ENCODE results near the gene FKBP11. TPM values are rescaled to one million over a fixed set of nuclear protein-coding genes. Genes with fewer than 3 reads are reported as not detected.

FKBP11 gene
- total and polyA plus RNA-seq, 4 donors, result 12.4 to 22.5 (median 13.3) TPM

- Histone ChIP-seq H3K4me3 (ENCODE audit: low read depth, low read length) (peak within 1 kb of the TSS; percentile 91), H3K4me1 (ENCODE audit: control insufficient read depth, insufficient read depth, low read length) (peaks cover 17% of the 10 kb centered on the region), H3K9me3 (ENCODE audit: control insufficient read depth, insufficient read depth, low read length) (no peaks in the 10 kb centered on the region), H3K27me3 (ENCODE audit: control insufficient read depth, insufficient read depth, low read length) (peaks cover 4% of the 10 kb centered on the region), H3K27ac (ENCODE audit: low read depth, low read length) (peak within 1 kb of the TSS; percentile 82), H3K36me3 (ENCODE audit: control insufficient read depth, insufficient read depth, low read length) (peaks cover 3% of the 10 kb centered on the region)
- under 1% methylated on average over 54 of the region's 58 CpGs for WGBS (ENCODE audit: insufficient coverage)
- DNase-seq (ENCODE audit: low read depth in 4 of 6, low spot score in 6 of 6), result peak; percentile 85 to 99 (median 92)
Measured at GRCh38 chr12:48957141-48958048, 32.1 kb upstream of the FKBP11 start, which contains the start of gene ARF3. Gene ARF3, minus strand, starts transcription at chr12:48957487. Its CDS starts 16,392 bp downstream, at chr12:48941095.

GRCh38 chr12:48956279-48957140 is 31.2 kb upstream of the FKBP11 start:
- H3K27me3 ChIP-seq (ENCODE audit: control insufficient read depth, insufficient read depth, low read length), result peaks cover 4% of the 10 kb centered on the region
- peak overlapping the region; percentile 91 for H3K4me3 ChIP-seq (ENCODE audit: low read depth, low read length)
- peak in 5 of 6 donors; percentile 78 to 97 (median 87) for DNase-seq (ENCODE audit: low read depth in 4 of 6, low spot score in 6 of 6)
- H3K27ac ChIP-seq (ENCODE audit: low read depth, low read length), result peak overlapping the region; percentile 82
- peaks cover 17% of the 10 kb centered on the region for H3K4me1 ChIP-seq (ENCODE audit: control insufficient read depth, insufficient read depth, low read length)
- H3K36me3 ChIP-seq (ENCODE audit: control insufficient read depth, insufficient read depth, low read length), result peaks cover 6% of the 10 kb centered on the region
- 0% methylated on average over 23 of the region's 29 CpGs for WGBS (ENCODE audit: insufficient coverage)
- no peaks in the 10 kb centered on the region for H3K9me3 ChIP-seq (ENCODE audit: control insufficient read depth, insufficient read depth, low read length)

GRCh38 chr12:48954841-48955501 is 29.7 kb upstream of the FKBP11 start:
- no peaks in the 10 kb centered on the region for H3K9me3 ChIP-seq (ENCODE audit: control insufficient read depth, insufficient read depth, low read length)
- no peaks in the 10 kb centered on the region for H3K27me3 ChIP-seq (ENCODE audit: control insufficient read depth, insufficient read depth, low read length)
- no peak overlapping the region for H3K4me3 ChIP-seq (ENCODE audit: low read depth, low read length)
- WGBS (ENCODE audit: insufficient coverage), result no CpG with 5 or more reads among the region's 3 CpGs
- H3K36me3 ChIP-seq (ENCODE audit: control insufficient read depth, insufficient read depth, low read length), result peaks cover 11% of the 10 kb centered on the region
- peaks cover 17% of the 10 kb centered on the region for H3K4me1 ChIP-seq (ENCODE audit: control insufficient read depth, insufficient read depth, low read length)
- no peak for DNase-seq (ENCODE audit: low read depth in 4 of 6, low spot score in 6 of 6)
- H3K27ac ChIP-seq (ENCODE audit: low read depth, low read length), result no peak overlapping the region

DNA sequence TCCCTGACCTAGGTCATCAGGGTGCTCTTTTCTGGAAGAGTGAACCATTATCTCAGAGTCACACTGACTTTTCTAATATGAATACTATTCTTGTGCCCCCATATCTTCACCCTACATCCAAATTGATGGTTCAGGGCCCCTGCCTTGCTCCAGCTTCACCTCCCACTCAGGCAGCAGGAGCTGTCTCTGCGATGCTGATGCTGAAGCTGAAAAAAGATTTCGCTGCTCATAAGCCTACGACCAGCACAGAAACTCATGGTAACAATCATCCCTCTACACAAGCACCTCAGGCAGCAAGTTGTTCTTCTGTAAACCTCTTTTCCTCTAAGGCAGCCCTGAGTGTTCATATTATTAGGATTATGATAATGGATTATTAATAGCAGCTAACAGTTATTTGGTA is 28.8 kb upstream of the FKBP11 start:
- DNase-seq (ENCODE audit: low read depth in 4 of 6, low spot score in 6 of 6), result no peak
- Histone ChIP-seq H3K27me3 (ENCODE audit: control insufficient read depth, insufficient read depth, low read length) (no peaks in the 10 kb centered on the region), H3K4me1 (ENCODE audit: control insufficient read depth, insufficient read depth, low read length) (peaks cover 17% of the 10 kb centered on the region), H3K27ac (ENCODE audit: low read depth, low read length) (no peak overlapping the region), H3K36me3 (ENCODE audit: control insufficient read depth, insufficient read depth, low read length) (peaks cover 13% of the 10 kb centered on the region), H3K4me3 (ENCODE audit: low read depth, low read length) (no peak overlapping the region), H3K9me3 (ENCODE audit: control insufficient read depth, insufficient read depth, low read length) (no peaks in the 10 kb centered on the region)
- WGBS (ENCODE audit: insufficient coverage), result 100% methylated on average over 1 of the region's 3 CpGs

GRCh38 chr12:48952691-48953090 is 27.4 kb upstream of the FKBP11 start:
- Histone ChIP-seq H3K27me3 (ENCODE audit: control insufficient read depth, insufficient read depth, low read length) (no peaks in the 10 kb centered on the region), H3K9me3 (ENCODE audit: control insufficient read depth, insufficient read depth, low read length) (no peaks in the 10 kb centered on the region), H3K4me1 (ENCODE audit: control insufficient read depth, insufficient read depth, low read length) (peaks cover 12% of the 10 kb centered on the region), H3K4me3 (ENCODE audit: low read depth, low read length) (no peak overlapping the region), H3K36me3 (ENCODE audit: control insufficient read depth, insufficient read depth, low read length) (peaks cover 14% of the 10 kb centered on the region), H3K27ac (ENCODE audit: low read depth, low read length) (no peak overlapping the region)
- WGBS (ENCODE audit: insufficient coverage), result 100% methylated on average over 1 of the region's 4 CpGs
- DNase-seq (ENCODE audit: low read depth in 4 of 6, low spot score in 6 of 6), result no peak

GRCh38 chr12:48947727-48948126 is 22.4 kb upstream of the FKBP11 start:
- peaks cover 13% of the 10 kb centered on the region for H3K36me3 ChIP-seq (ENCODE audit: control insufficient read depth, insufficient read depth, low read length)
- no peak overlapping the region for H3K4me3 ChIP-seq (ENCODE audit: low read depth, low read length)
- H3K27ac ChIP-seq (ENCODE audit: low read depth, low read length), result no peak overlapping the region
- 100% methylated on average over 2 of the region's 3 CpGs for WGBS (ENCODE audit: insufficient coverage)
- no peaks in the 10 kb centered on the region for H3K9me3 ChIP-seq (ENCODE audit: control insufficient read depth, insufficient read depth, low read length)
- no peaks in the 10 kb centered on the region for H3K27me3 ChIP-seq (ENCODE audit: control insufficient read depth, insufficient read depth, low read length)
- H3K4me1 ChIP-seq (ENCODE audit: control insufficient read depth, insufficient read depth, low read length), result peaks cover 2% of the 10 kb centered on the region
- DNase-seq (ENCODE audit: low read depth in 4 of 6, low spot score in 6 of 6), result no peak

GRCh38 chr12:48946943-48947342 is 21.7 kb upstream of the FKBP11 start:
- Histone ChIP-seq H3K36me3 (ENCODE audit: control insufficient read depth, insufficient read depth, low read length) (peaks cover 11% of the 10 kb centered on the region), H3K4me3 (ENCODE audit: low read depth, low read length) (no peak overlapping the region), H3K27me3 (ENCODE audit: control insufficient read depth, insufficient read depth, low read length) (no peaks in the 10 kb centered on the region), H3K4me1 (ENCODE audit: control insufficient read depth, insufficient read depth, low read length) (peaks cover 2% of the 10 kb centered on the region), H3K9me3 (ENCODE audit: control insufficient read depth, insufficient read depth, low read length) (no peaks in the 10 kb centered on the region), H3K27ac (ENCODE audit: low read depth, low read length) (no peak overlapping the region)
- no peak for DNase-seq (ENCODE audit: low read depth in 4 of 6, low spot score in 6 of 6)
- 85% methylated on average over 4 of the region's 6 CpGs for WGBS (ENCODE audit: insufficient coverage)

- Histone ChIP-seq H3K27ac (ENCODE audit: low read depth, low read length) (no peak overlapping the region), H3K27me3 (ENCODE audit: control insufficient read depth, insufficient read depth, low read length) (no peaks in the 10 kb centered on the region), H3K4me1 (ENCODE audit: control insufficient read depth, insufficient read depth, low read length) (peaks cover 2% of the 10 kb centered on the region), H3K9me3 (ENCODE audit: control insufficient read depth, insufficient read depth, low read length) (no peaks in the 10 kb centered on the region), H3K36me3 (ENCODE audit: control insufficient read depth, insufficient read depth, low read length) (peaks cover 7% of the 10 kb centered on the region), H3K4me3 (ENCODE audit: low read depth, low read length) (no peak overlapping the region)
- peak in 2 of 6 donors; percentile 57 to 75 for DNase-seq (ENCODE audit: low read depth in 4 of 6, low spot score in 6 of 6)
Measured at GRCh38 chr12:48946205-48946604, 20.9 kb upstream of the FKBP11 start.

- Histone ChIP-seq H3K9me3 (ENCODE audit: control insufficient read depth, insufficient read depth, low read length) (no peaks in the 10 kb centered on the region), H3K36me3 (ENCODE audit: control insufficient read depth, insufficient read depth, low read length) (peaks cover 26% of the 10 kb centered on the region), H3K27me3 (ENCODE audit: control insufficient read depth, insufficient read depth, low read length) (no peaks in the 10 kb centered on the region), H3K4me1 (ENCODE audit: control insufficient read depth, insufficient read depth, low read length) (peaks cover 2% of the 10 kb centered on the region), H3K4me3 (ENCODE audit: low read depth, low read length) (no peak overlapping the region), H3K27ac (ENCODE audit: low read depth, low read length) (no peak overlapping the region)
- WGBS (ENCODE audit: insufficient coverage), result no CpG with 5 or more reads among the region's 4 CpGs
- no peak for DNase-seq (ENCODE audit: low read depth in 4 of 6, low spot score in 6 of 6)
Measured at GRCh38 chr12:48943221-48943620, 17.9 kb upstream of the FKBP11 start.
